WERI-Rb-1 (cell line): ENCODE measurements around the gene TSPAN11.
"Not testable (repeated sequence)": the region's sequence is repeated elsewhere in the genome, so short reads cannot be mapped to it uniquely, and the experiment has no call there.

Source experiments
- DNase-seq: peaks from one replicate; pipeline ENCODE4 v3.0.0-alpha.2; 2020
- H3K27ac ChIP-seq: fragments of 250-450 bp; sonication (Bioruptor Pico); 2 replicates; pipeline ENCODE4 v1.5.1; 2020; ENCODE audit warnings: mild to moderate bottlenecking, moderate library complexity
- H3K27me3 ChIP-seq: fragments of 250-450 bp; sonication (Bioruptor Pico); 2 replicates; pipeline ENCODE4 v1.5.1; 2021; ENCODE audit warnings: mild to moderate bottlenecking, low read depth, moderate library complexity; ENCODE audit not compliant: insufficient read depth, severe bottlenecking
- H3K36me3 ChIP-seq: fragments of 250-450 bp; sonication (Bioruptor Pico); 2 replicates; pipeline ENCODE4 v1.5.1; 2020; ENCODE audit warnings: mild to moderate bottlenecking, moderate library complexity
- H3K4me3 ChIP-seq: 2 replicates; pipeline ENCODE4 v1.5.1; 2011; ENCODE audit warnings: low read depth, mild to moderate bottlenecking, control low read depth, low read length
- H3K9me3 ChIP-seq: fragments of 250-450 bp; sonication (Bioruptor Pico); 2 replicates; pipeline ENCODE4 v1.5.1; 2021; ENCODE audit warnings: mild to moderate bottlenecking, moderate library complexity; ENCODE audit not compliant: severe bottlenecking
- CTCF ChIP-seq: IDR thresholded peaks from 2 replicates; pipeline ENCODE4 v1.5.1; 2011; ENCODE audit warnings: low read depth, mild to moderate bottlenecking, control low read depth, inconsistent platforms, low read length

TSPAN11 gene

GRCh38 chr12:30882706-30883105 lies 43.8 kb upstream of the TSPAN11 start:
- peak; percentile 25; the same call in 1 of the 2 replicates for TF ChIP-seq CTCF
- Histone ChIP-seq H3K4me3 (no peak overlapping the region), H3K36me3 (no peaks in the 10 kb centered on the region), H3K27ac (no peak overlapping the region), H3K27me3 (no peaks in the 10 kb centered on the region), H3K9me3 (peaks cover 9% of the 10 kb centered on the region)
- DNase-seq, result no peak

GRCh38 chr12:30884799-30885198 lies 41.7 kb upstream of the TSPAN11 start:
- Histone ChIP-seq H3K27ac (no peak overlapping the region), H3K27me3 (no peaks in the 10 kb centered on the region), H3K4me3 (no peak overlapping the region), H3K36me3 (no peaks in the 10 kb centered on the region), H3K9me3 (peaks cover 13% of the 10 kb centered on the region)
- DNase-seq, result no peak
- TF ChIP-seq CTCF, result no peak

GRCh38 chr12:30885321-30885720 lies 41.2 kb upstream of the TSPAN11 start:
- H3K27ac ChIP-seq, result no peak overlapping the region
- DNase-seq, result no peak
- H3K4me3 ChIP-seq, result no peak overlapping the region
- no peak for TF ChIP-seq CTCF
- H3K9me3 ChIP-seq, result peaks cover 16% of the 10 kb centered on the region
- no peaks in the 10 kb centered on the region for H3K27me3 ChIP-seq
- H3K36me3 ChIP-seq, result no peaks in the 10 kb centered on the region

- DNase-seq, result no peak
- no peaks in the 10 kb centered on the region for H3K36me3 ChIP-seq
- no peak for TF ChIP-seq CTCF
These were observed 39.3 kb upstream of the TSPAN11 start for GRCh38 chr12:30887226-30887625.

GRCh38 chr12:30888241-30888640 lies 38.3 kb upstream of the TSPAN11 start:
- TF ChIP-seq CTCF, result no peak
- Histone ChIP-seq H3K27me3 (no peaks in the 10 kb centered on the region), H3K36me3 (no peaks in the 10 kb centered on the region), H3K4me3 (no peak overlapping the region), H3K9me3 (peaks cover 16% of the 10 kb centered on the region), H3K27ac (no peak overlapping the region)
- no peak for DNase-seq

More at GRCh38 chr12:30887226-30887625, 39.3 kb upstream of the TSPAN11 start:
- Histone ChIP-seq H3K9me3 (peaks cover 16% of the 10 kb centered on the region), H3K4me3 (no peak overlapping the region), H3K27ac (no peak overlapping the region), H3K27me3 (no peaks in the 10 kb centered on the region)

GRCh38 chr12:30894531-30894930 lies 32.0 kb upstream of the TSPAN11 start:
- not testable (repeated sequence) for H3K4me3 ChIP-seq, H3K27ac ChIP-seq, H3K27me3 ChIP-seq, H3K9me3 ChIP-seq, DNase-seq, H3K36me3 ChIP-seq
